Measurements from ENCODE around the gene CROCC. TPM values are rescaled to one million over a fixed set of nuclear protein-coding genes. Genes with fewer than 3 reads are reported as not detected.

Gene CROCC
- polyA plus RNA-seq, 1 of the 3 experiments (the other 2 are of a cell fraction) = 39.1 TPM

GRCh38 chr1:16970132-16970910 lies 48.6 kb downstream of the CROCC start:
- H3K36me3 ChIP-seq (replicated peaks in 1 of 2; ENCODE audit: control insufficient read depth in 1 of 2, insufficient read depth in 2 of 2, low read length in 1 of 2) = peaks cover 6 to 19% of the 10 kb centered on the region in 2 experiments
- H3K9me3 ChIP-seq = no peaks in the 10 kb centered on the region
- no peak for DNase-seq
- H3K4me1 ChIP-seq (ENCODE audit: control insufficient read depth in 1 of 2, insufficient read depth in 2 of 2, low read depth in 1 of 2, low read length in 1 of 2) = peaks cover 11 to 33% of the 10 kb centered on the region in 2 experiments; a peak in 2 of 4 replicates
- no peak for TF ChIP-seq TCF12 (IDR thresholded peaks at IDR 0.05)
- TF ChIP-seq RAD21 (IDR thresholded peaks at IDR 0.05; ENCODE audit: low read length) = no peak
- no peak for TF ChIP-seq RXRA (IDR thresholded peaks at IDR 0.05; ENCODE audit: borderline replicate concordance, low read depth)
- TF ChIP-seq, protein P1, sequence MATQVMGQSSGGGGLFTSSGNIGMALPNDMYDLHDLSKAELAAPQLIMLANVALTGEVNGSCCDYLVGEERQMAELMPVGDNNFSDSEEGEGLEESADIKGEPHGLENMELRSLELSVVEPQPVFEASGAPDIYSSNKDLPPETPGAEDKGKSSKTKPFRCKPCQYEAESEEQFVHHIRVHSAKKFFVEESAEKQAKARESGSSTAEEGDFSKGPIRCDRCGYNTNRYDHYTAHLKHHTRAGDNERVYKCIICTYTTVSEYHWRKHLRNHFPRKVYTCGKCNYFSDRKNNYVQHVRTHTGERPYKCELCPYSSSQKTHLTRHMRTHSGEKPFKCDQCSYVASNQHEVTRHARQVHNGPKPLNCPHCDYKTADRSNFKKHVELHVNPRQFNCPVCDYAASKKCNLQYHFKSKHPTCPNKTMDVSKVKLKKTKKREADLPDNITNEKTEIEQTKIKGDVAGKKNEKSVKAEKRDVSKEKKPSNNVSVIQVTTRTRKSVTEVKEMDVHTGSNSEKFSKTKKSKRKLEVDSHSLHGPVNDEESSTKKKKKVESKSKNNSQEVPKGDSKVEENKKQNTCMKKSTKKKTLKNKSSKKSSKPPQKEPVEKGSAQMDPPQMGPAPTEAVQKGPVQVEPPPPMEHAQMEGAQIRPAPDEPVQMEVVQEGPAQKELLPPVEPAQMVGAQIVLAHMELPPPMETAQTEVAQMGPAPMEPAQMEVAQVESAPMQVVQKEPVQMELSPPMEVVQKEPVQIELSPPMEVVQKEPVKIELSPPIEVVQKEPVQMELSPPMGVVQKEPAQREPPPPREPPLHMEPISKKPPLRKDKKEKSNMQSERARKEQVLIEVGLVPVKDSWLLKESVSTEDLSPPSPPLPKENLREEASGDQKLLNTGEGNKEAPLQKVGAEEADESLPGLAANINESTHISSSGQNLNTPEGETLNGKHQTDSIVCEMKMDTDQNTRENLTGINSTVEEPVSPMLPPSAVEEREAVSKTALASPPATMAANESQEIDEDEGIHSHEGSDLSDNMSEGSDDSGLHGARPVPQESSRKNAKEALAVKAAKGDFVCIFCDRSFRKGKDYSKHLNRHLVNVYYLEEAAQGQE (IDR thresholded peaks at IDR 0.05; ENCODE audit: low read depth, low read length) = no peak
- TF ChIP-seq MAX (IDR thresholded peaks at IDR 0.05; ENCODE audit: low read depth) = no peak
- TF ChIP-seq JUND (IDR thresholded peaks at IDR 0.05) = no peak
- no peak for TF ChIP-seq NRF1 (IDR thresholded peaks at IDR 0.05; ENCODE audit: low read depth, low read length)
- ChIA-PET POLR2A (interaction anchor here (1.0 to 1.8 kb wide), 2 partner anchors 8 to 9 kb away, joined by 3 to 4 read pairs; no protein-coding TSS in a partner anchor), CTCF (interaction anchor here (1.1 to 2.3 kb wide), 3 partner anchors 9 to 75 kb away, joined by 3 to 10 read pairs (median 4); no protein-coding TSS in a partner anchor)
- no peak overlapping the region for H3K27ac ChIP-seq (ENCODE audit: low read depth in 2 of 2, low read length in 1 of 2)
- H4K20me1 ChIP-seq (ENCODE audit: insufficient read depth) = peaks cover 17% of the 10 kb centered on the region
- H3K9me2 ChIP-seq = no peaks in the 10 kb centered on the region
- no peak overlapping the region for H3K4me2 ChIP-seq
- H2AFZ ChIP-seq (ENCODE audit: low read depth) = no peak overlapping the region
- H3K79me2 ChIP-seq (ENCODE audit: insufficient read depth) = peaks cover 4% of the 10 kb centered on the region; the same call in 1 of the 2 replicates
- H3F3A ChIP-seq (replicated peaks; ENCODE audit: insufficient read depth) = peaks cover 12% of the 10 kb centered on the region
- no peak overlapping the region for H3K4me3 ChIP-seq (ENCODE audit: low read depth in 2 of 2, low read length in 1 of 2)
- 98% methylated on average over 19 of the region's 28 CpGs for WGBS (ENCODE audit: low lambda C conversion rate)
- H3K9ac ChIP-seq = no peak overlapping the region
- H3K27me3 ChIP-seq (ENCODE audit: insufficient read depth) = no peaks in the 10 kb centered on the region

DNA sequence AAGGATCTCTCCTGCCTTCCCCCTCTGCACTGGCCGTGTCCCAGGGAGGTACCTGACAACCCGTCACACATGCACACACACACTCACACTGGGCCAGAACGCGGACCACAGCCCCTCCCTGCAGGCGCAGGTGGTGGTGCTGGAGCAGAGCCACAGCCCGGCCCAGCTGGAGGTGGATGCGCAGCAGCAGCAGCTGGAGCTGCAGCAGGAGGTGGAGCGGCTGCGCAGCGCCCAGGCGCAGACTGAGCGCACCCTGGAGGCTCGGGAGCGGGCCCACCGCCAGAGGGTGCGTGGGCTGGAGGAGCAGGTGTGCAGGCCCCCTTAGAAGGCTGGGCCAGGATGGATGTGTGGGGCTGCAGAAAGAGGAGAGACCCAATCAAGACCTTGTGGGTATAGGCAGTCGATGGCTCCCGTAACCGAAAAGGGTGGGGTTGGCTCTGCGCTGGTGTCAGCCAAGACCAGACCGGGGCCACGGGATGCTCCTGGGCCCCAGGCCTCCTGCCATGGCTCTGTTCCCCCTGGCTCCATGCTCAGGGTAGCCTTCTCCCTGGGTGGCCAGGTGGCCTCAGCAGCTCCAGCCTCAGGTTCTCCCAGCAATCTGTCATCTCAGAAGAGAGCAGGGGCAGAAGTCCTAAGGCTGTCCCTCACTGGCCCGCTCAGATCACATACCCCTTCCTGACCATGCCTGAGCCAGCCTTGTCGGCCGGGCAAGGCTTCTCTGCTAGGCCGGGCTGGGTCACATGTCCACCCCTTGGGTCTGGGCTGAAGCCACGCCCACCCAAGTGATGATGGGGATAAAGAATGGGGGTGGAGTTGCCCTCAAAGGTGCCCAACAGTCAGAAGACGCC lies 49.8 kb downstream of the CROCC start:
- Histone ChIP-seq H2AFZ (ENCODE audit: low read depth) (no peak overlapping the region), H3K4me1 (ENCODE audit: control insufficient read depth in 1 of 2, insufficient read depth in 2 of 2, low read depth in 1 of 2, low read length in 1 of 2) (peaks cover 11 to 38% of the 10 kb centered on the region in 2 experiments; a peak in 2 of 4 replicates), H3K9me2 (no peaks in the 10 kb centered on the region), H3K36me3 (replicated peaks in 1 of 2; ENCODE audit: control insufficient read depth in 1 of 2, insufficient read depth in 2 of 2, low read length in 1 of 2) (peaks cover 6 to 19% of the 10 kb centered on the region in 2 experiments), H3K79me2 (ENCODE audit: insufficient read depth) (peaks cover 15% of the 10 kb centered on the region; the same call in 1 of the 2 replicates), H4K20me1 (ENCODE audit: insufficient read depth) (peaks cover 30% of the 10 kb centered on the region), H3K27ac (ENCODE audit: low read depth in 2 of 2, low read length in 1 of 2) (peak overlapping the region in 1 of 2 experiments; percentile 47; a peak in 1 of 4 replicates), H3K4me3 (ENCODE audit: low read depth in 2 of 2, low read length in 1 of 2) (no peak overlapping the region), H3K4me2 (no peak overlapping the region), H3F3A (replicated peaks; ENCODE audit: insufficient read depth) (peaks cover 12% of the 10 kb centered on the region), H3K27me3 (ENCODE audit: insufficient read depth) (no peaks in the 10 kb centered on the region), H3K9ac (no peak overlapping the region), H3K9me3 (no peaks in the 10 kb centered on the region)
- ChIA-PET POLR2A (no interaction called here), CTCF (interaction anchor here (0.7 kb wide), 1 partner anchor 9 kb away, joined by 3 read pairs; no protein-coding TSS in a partner anchor)
- DNase-seq = no peak
- 98% methylated on average over 7 of the region's 28 CpGs for WGBS (ENCODE audit: low lambda C conversion rate)
- TF ChIP-seq, protein P2, sequence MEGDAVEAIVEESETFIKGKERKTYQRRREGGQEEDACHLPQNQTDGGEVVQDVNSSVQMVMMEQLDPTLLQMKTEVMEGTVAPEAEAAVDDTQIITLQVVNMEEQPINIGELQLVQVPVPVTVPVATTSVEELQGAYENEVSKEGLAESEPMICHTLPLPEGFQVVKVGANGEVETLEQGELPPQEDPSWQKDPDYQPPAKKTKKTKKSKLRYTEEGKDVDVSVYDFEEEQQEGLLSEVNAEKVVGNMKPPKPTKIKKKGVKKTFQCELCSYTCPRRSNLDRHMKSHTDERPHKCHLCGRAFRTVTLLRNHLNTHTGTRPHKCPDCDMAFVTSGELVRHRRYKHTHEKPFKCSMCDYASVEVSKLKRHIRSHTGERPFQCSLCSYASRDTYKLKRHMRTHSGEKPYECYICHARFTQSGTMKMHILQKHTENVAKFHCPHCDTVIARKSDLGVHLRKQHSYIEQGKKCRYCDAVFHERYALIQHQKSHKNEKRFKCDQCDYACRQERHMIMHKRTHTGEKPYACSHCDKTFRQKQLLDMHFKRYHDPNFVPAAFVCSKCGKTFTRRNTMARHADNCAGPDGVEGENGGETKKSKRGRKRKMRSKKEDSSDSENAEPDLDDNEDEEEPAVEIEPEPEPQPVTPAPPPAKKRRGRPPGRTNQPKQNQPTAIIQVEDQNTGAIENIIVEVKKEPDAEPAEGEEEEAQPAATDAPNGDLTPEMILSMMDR (IDR thresholded peaks at IDR 0.05) = no peak
- TF ChIP-seq USF1 (IDR thresholded peaks at IDR 0.05; ENCODE audit: borderline replicate concordance, low read depth) = peak; percentile 68; the same call in 1 of the 2 replicates
